ENCODE results near the gene MTCL1. TPM values are rescaled to one million over a fixed set of nuclear protein-coding genes. Genes with fewer than 3 reads are reported as not detected.

MTCL1 gene
- total RNA-seq, 1 donor from 2014 or later, result 100 TPM

DNA sequence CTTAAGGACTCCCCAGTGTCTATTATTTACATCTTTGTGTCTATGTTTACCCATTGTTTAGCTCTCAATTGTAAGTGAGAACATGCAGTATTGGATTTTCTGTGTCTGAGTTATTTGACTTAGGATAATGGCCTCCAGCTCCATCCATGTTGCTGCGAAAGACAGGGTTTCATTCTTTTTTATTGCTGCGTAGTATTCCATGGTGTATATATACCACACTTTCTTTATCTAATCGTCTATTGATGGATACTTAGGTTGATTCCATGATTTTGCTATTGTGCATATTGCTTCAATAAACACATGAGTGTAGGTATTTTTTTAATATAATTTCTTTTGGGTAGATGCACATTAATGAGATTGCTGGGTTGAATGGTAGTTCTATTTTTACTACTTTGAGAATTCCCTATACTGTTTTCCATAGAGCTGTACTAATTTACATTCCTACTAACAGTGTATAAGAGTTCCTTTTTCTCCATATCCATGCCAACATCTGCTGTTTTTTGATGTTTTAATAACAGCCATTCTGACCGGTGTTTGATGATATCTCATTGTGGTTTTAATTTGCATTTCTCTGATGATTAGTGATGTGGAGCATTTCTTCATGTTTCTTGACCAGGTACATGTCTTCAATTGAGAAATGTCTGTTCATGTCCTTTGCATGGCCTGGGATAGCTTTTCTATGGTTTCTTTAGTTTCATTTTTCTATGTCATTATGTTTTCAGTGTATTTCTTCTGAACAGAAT is 21.8 kb downstream of the MTCL1 start:
- Mint-ChIP-seq H3K27me3 (ENCODE audit: unreplicated experiment) (no peaks in the 10 kb centered on the region), H3K9me3 (ENCODE audit: unreplicated experiment) (peaks cover 5% of the 10 kb centered on the region), H3K27ac (ENCODE audit: unreplicated experiment) (no peak overlapping the region), H3K4me3 (ENCODE audit: unreplicated experiment) (no peak overlapping the region), H3K36me3 (ENCODE audit: unreplicated experiment) (peaks cover 9% of the 10 kb centered on the region), H3K4me1 (ENCODE audit: low read depth, unreplicated experiment) (peaks cover 7% of the 10 kb centered on the region)
- TF ChIP-seq, protein P1, sequence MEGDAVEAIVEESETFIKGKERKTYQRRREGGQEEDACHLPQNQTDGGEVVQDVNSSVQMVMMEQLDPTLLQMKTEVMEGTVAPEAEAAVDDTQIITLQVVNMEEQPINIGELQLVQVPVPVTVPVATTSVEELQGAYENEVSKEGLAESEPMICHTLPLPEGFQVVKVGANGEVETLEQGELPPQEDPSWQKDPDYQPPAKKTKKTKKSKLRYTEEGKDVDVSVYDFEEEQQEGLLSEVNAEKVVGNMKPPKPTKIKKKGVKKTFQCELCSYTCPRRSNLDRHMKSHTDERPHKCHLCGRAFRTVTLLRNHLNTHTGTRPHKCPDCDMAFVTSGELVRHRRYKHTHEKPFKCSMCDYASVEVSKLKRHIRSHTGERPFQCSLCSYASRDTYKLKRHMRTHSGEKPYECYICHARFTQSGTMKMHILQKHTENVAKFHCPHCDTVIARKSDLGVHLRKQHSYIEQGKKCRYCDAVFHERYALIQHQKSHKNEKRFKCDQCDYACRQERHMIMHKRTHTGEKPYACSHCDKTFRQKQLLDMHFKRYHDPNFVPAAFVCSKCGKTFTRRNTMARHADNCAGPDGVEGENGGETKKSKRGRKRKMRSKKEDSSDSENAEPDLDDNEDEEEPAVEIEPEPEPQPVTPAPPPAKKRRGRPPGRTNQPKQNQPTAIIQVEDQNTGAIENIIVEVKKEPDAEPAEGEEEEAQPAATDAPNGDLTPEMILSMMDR (IDR thresholded peaks at IDR 0.05; ENCODE audit: partially characterized antibody, unreplicated experiment), result no peak
- DNase-seq, result no peak

DNA sequence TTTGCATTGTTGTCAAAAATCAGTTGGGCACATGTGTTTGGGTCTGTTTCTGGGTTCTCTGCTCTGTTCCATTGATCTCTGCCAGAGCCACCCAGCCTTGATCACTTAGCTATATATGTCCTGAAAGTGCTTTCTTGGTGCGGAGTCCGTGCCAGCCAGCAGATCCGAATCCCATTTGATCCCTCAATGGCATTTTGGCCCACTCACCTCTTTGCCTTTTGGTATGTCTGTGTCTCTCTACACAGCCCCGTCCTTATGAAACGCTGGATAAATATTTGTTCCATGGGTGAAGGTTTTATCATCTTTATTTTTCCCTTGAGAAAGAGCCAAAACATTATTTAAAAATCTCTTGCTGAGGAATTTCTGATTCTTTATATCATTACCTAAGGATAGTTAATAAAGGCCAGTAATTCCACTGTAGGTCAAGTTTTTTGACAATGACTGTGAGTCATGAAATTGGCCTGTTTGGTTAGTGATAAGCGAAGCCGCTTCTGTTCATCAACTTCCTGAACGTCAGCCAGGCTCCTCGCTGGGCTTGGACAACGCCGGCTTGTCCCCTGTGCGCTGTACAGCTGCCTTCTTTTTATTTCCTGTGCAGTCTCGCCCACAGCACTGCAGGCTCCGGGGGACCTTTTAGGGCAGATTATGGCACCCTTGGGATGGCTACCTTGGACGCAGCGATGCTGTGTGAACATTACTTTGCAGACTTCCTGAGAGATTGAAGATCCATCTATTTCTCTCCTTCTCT is 24.9 kb downstream of the MTCL1 start:
- Mint-ChIP-seq H3K36me3 (ENCODE audit: unreplicated experiment) (peaks cover 5% of the 10 kb centered on the region), H3K27me3 (ENCODE audit: unreplicated experiment) (no peaks in the 10 kb centered on the region), H3K4me3 (ENCODE audit: unreplicated experiment) (no peak overlapping the region), H3K9me3 (ENCODE audit: unreplicated experiment) (peaks cover 4% of the 10 kb centered on the region), H3K27ac (ENCODE audit: unreplicated experiment) (no peak overlapping the region), H3K4me1 (ENCODE audit: low read depth, unreplicated experiment) (peaks cover 9% of the 10 kb centered on the region)
- DNase-seq, result no peak
- TF ChIP-seq, protein P1 (IDR thresholded peaks at IDR 0.05; ENCODE audit: partially characterized antibody, unreplicated experiment), result no peak

DNA sequence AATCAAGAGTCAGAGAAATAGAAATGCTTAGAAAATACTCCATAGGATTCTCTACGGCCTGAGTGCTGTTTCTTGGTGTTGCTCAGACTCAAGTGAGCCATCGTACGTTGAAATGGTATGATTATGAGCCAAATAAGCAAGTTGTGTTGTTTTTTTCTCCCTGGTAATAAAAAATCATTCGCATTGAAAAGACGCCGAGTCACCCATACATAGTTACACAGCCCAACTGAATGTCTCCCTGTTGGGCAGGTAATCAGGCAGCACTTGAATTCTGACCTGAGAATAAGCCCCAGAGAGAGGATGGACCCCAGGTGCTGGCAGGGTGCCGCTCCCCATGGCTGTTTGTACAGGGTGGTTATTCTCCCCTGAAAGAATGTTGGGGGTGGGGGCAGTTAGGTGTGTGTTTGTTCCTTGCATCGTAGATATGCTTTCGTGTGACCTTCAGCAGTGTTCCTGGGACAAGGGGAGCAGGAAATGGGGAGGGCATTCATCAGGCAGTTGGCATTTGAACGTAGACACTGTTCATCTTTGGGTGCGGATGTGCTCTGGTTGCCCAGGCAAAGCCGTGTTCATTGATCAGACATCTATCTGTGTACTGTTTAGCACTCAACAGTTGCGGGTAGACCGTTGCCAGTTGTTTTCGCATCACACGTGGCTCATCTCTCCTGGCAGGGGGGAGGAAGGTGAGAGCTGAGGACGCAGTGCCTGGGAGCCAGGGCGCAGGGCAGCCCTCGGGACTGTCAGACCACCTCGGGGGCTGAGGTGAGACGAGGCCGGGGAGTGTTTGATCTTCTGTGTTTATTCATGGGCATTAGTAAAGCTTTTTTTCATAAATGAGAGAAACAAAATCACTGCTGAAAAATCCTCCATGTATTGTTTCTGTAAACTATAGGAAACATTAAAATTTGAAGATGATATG is 27.3 kb downstream of the MTCL1 start:
- H3K27ac Mint-ChIP-seq (ENCODE audit: unreplicated experiment), result no peak overlapping the region
- no peak overlapping the region for H3K4me3 Mint-ChIP-seq (ENCODE audit: unreplicated experiment)
- peaks cover 6% of the 10 kb centered on the region for H3K9me3 Mint-ChIP-seq (ENCODE audit: unreplicated experiment)
- peaks cover 9% of the 10 kb centered on the region for H3K4me1 Mint-ChIP-seq (ENCODE audit: low read depth, unreplicated experiment)
- H3K27me3 Mint-ChIP-seq (ENCODE audit: unreplicated experiment), result no peaks in the 10 kb centered on the region
- DNase-seq, result no peak
- no peaks in the 10 kb centered on the region for H3K36me3 Mint-ChIP-seq (ENCODE audit: unreplicated experiment)
- TF ChIP-seq, protein P1 (IDR thresholded peaks at IDR 0.05; ENCODE audit: partially characterized antibody, unreplicated experiment), result no peak

DNA sequence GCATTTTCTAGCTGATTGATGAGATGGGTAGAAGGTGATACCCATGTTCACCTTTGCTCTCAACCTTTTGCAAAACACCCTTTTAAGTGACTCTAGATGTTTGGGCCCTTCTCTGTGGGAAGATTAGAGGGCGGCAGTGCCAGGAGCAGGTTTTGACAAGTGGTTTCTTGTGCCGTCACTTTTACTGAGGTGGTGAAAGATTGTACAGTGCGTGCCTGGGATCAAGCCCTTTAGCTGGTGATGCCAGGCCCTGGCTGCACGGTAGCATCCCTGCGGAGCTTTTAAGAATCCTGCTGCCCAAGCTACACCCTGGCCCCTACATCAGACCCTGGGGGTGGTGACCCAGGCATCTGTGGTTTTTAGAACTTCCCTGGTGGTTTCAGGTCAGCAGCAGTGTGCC is 29.1 kb downstream of the MTCL1 start:
- Mint-ChIP-seq H3K9me3 (ENCODE audit: unreplicated experiment) (peaks cover 6% of the 10 kb centered on the region), H3K4me3 (ENCODE audit: unreplicated experiment) (no peak overlapping the region), H3K4me1 (ENCODE audit: low read depth, unreplicated experiment) (peaks cover 9% of the 10 kb centered on the region), H3K27me3 (ENCODE audit: unreplicated experiment) (no peaks in the 10 kb centered on the region), H3K36me3 (ENCODE audit: unreplicated experiment) (no peaks in the 10 kb centered on the region), H3K27ac (ENCODE audit: unreplicated experiment) (no peak overlapping the region)
- TF ChIP-seq, protein P1 (IDR thresholded peaks at IDR 0.05; ENCODE audit: partially characterized antibody, unreplicated experiment), result no peak
- no peak for DNase-seq

All from glutamatergic neuron (in vitro differentiated cells).